ENCODE results near the gene KCNT2.

GRCh38 chr1:196567238-196567637 is 41.0 kb downstream of the KCNT2 start:
- TF ChIP-seq EZH2phosphoT487 (IDR thresholded peaks at IDR 0.05; ENCODE audit: insufficient read depth, low read depth) (no peak), EZH2 (IDR thresholded peaks at IDR 0.05; ENCODE audit: insufficient read depth, poor library complexity, severe bottlenecking) (no peak)
